ENCODE data around the gene SLN. TPM values are rescaled to one million over a fixed set of nuclear protein-coding genes. Genes with fewer than 3 reads are reported as not detected.

Gene SLN
- total RNA-seq, 3 donors from 2014 or later, result not detected

DNA sequence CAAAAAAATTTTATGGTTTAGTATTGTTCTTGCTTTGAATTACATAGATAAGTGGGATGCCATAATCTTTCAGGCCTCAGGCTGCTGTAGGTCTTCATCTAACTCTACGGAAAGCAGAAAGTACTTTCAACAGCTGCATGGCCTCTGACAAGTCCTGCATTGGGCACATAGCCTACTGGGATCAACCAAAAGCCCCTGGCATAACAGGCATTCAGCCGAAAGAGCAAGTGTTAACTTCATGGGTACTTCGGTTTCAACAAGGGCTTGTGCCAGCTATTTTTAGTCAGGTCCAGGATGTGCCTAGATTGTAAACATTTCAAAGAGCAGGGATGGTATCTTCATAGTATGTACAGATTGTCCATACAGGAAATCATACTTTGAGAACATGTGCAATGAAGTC lies 3.1 kb downstream of the SLN start:
- H3K27me3 ChIP-seq, result no peaks in the 10 kb centered on the region
- no peak for TF ChIP-seq POLR2A (IDR thresholded peaks at IDR 0.05)
- TF ChIP-seq, protein P1, sequence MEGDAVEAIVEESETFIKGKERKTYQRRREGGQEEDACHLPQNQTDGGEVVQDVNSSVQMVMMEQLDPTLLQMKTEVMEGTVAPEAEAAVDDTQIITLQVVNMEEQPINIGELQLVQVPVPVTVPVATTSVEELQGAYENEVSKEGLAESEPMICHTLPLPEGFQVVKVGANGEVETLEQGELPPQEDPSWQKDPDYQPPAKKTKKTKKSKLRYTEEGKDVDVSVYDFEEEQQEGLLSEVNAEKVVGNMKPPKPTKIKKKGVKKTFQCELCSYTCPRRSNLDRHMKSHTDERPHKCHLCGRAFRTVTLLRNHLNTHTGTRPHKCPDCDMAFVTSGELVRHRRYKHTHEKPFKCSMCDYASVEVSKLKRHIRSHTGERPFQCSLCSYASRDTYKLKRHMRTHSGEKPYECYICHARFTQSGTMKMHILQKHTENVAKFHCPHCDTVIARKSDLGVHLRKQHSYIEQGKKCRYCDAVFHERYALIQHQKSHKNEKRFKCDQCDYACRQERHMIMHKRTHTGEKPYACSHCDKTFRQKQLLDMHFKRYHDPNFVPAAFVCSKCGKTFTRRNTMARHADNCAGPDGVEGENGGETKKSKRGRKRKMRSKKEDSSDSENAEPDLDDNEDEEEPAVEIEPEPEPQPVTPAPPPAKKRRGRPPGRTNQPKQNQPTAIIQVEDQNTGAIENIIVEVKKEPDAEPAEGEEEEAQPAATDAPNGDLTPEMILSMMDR (IDR thresholded peaks at IDR 0.05), result no peak
- TF ChIP-seq POLR2AphosphoS5 (IDR thresholded peaks at IDR 0.05), result no peak
- H3K27ac ChIP-seq, result no peak overlapping the region
- no peaks in the 10 kb centered on the region for H3K9me3 ChIP-seq
- no peak for DNase-seq (ENCODE audit: low spot score in 2 of 2)
- no peaks in the 10 kb centered on the region for H3K4me1 ChIP-seq
- H3K4me3 ChIP-seq, result no peak overlapping the region
- H3K36me3 ChIP-seq, result no peaks in the 10 kb centered on the region
- intact Hi-C loops (cut with DNase I; ENCODE audit: low total_unique reads), result no loop called here

DNA sequence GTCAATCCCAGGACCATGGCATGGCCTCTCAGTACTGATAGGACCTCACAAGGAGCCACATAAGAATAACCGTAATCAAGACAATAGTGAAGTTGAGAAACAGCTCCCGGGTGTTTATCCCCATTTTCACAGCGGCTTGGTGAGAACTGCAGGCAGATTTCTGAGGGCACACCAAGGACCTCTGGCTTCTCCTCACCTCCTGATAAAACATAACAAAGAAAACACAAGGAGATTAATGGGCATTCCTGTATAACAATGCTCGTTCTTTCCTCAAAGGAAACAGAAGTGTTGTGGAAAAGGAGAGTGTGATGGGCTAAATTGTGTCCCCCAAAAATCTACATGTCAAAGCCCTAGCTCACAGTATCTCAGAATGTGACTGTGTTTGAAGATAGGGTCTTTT lies 4.0 kb downstream of the SLN start:
- H3K4me1 ChIP-seq, result no peaks in the 10 kb centered on the region
- no peak overlapping the region for H3K4me3 ChIP-seq
- no peaks in the 10 kb centered on the region for H3K36me3 ChIP-seq
- intact Hi-C loops (cut with DNase I; ENCODE audit: low total_unique reads), result no loop called here
- no peak overlapping the region for H3K27ac ChIP-seq
- TF ChIP-seq POLR2A (IDR thresholded peaks at IDR 0.05) (no peak), POLR2AphosphoS5 (IDR thresholded peaks at IDR 0.05) (no peak)
- TF ChIP-seq, protein P1 (IDR thresholded peaks at IDR 0.05), result no peak
- no peak for DNase-seq (ENCODE audit: low spot score in 2 of 2)
- H3K9me3 ChIP-seq, result no peaks in the 10 kb centered on the region
- no peaks in the 10 kb centered on the region for H3K27me3 ChIP-seq

DNA sequence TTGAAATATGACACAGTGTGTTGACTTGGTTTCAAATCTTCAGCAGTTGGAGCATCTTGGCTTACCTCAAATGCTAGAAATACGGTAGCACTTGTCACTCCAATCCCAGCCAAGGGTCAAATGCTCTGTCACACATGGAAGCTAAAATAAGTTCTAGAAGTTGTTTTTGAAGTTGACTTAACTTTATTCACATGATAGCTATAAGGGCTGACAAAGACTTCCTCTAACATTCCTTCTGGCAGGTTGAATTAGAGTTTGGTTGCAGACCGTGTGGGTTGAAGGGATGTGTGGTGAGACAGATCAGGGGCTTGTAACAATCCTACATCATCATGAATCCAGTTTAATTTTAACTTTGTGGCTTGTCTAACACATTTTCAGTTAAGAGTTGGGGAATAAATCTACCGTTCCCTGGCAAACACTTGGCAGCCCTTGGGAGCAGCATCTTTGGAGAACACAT lies 4.6 kb downstream of the SLN start:
- no peak overlapping the region for H3K27ac ChIP-seq
- TF ChIP-seq POLR2AphosphoS5 (IDR thresholded peaks at IDR 0.05) (no peak), POLR2A (IDR thresholded peaks at IDR 0.05) (no peak)
- TF ChIP-seq, protein P1 (IDR thresholded peaks at IDR 0.05), result no peak
- intact Hi-C loops (cut with DNase I; ENCODE audit: low total_unique reads), result no loop called here
- no peaks in the 10 kb centered on the region for H3K27me3 ChIP-seq
- H3K9me3 ChIP-seq, result no peaks in the 10 kb centered on the region
- no peak overlapping the region for H3K4me3 ChIP-seq
- no peaks in the 10 kb centered on the region for H3K36me3 ChIP-seq
- no peaks in the 10 kb centered on the region for H3K4me1 ChIP-seq
- no peak for DNase-seq (ENCODE audit: low spot score in 2 of 2)

DNA sequence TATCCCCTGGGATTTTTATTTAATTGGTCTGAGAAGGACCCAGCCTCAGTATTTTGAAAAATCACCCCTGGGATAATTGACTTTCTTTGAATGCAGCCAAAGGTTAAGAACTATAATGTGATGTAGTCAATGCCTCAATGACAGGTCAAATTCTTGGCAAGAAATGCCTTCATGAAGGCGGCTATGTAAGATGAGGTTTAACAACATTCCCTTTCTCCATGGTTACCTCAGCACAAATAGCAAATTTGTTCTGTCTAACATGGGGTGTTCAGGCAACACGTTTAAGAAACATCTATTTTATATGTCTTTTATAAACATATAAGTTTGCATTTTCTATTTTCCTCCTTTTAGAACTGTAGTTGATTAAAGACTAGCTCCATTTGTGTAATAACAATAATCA lies 5.3 kb downstream of the SLN start:
- Histone ChIP-seq H3K36me3 (no peaks in the 10 kb centered on the region), H3K9me3 (no peaks in the 10 kb centered on the region)
- TF ChIP-seq POLR2A (IDR thresholded peaks at IDR 0.05) (no peak), POLR2AphosphoS5 (IDR thresholded peaks at IDR 0.05) (no peak)
- TF ChIP-seq, protein P1 (IDR thresholded peaks at IDR 0.05), result no peak

DNA sequence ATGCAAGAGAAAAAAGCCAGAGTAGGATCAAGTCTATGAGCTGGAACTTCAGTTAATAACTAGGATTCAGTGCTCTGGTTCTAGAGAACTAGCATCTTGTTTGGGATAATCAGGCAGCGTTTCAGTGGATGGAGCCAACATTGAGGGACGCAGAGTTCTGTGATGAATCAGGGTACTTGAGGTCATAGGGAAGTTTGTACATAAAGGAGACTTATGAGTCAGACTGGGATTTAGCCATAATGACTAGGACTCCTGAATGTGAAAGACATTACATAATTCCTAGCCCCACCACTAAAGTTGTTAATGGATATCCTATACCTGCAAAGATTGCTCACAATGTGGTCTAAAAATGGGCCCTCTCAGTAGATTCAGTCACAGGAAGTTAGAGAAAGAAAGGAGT lies 6.8 kb downstream of the SLN start:
- intact Hi-C loops (cut with DNase I; ENCODE audit: low total_unique reads), result no loop called here
- TF ChIP-seq POLR2AphosphoS5 (IDR thresholded peaks at IDR 0.05) (no peak), POLR2A (IDR thresholded peaks at IDR 0.05) (no peak)
- TF ChIP-seq, protein P1 (IDR thresholded peaks at IDR 0.05), result no peak

More for the DNA sequence above, 5.3 kb downstream of the SLN start:
- Histone ChIP-seq H3K27me3 (no peaks in the 10 kb centered on the region), H3K4me1 (no peaks in the 10 kb centered on the region), H3K4me3 (no peak overlapping the region), H3K27ac (no peak overlapping the region)
- intact Hi-C loops (cut with DNase I; ENCODE audit: low total_unique reads), result no loop called here
- no peak for DNase-seq (ENCODE audit: low spot score in 2 of 2)

More for the DNA sequence above, 6.8 kb downstream of the SLN start:
- Histone ChIP-seq H3K4me3 (no peak overlapping the region), H3K36me3 (no peaks in the 10 kb centered on the region), H3K9me3 (no peaks in the 10 kb centered on the region), H3K4me1 (no peaks in the 10 kb centered on the region), H3K27ac (no peak overlapping the region), H3K27me3 (no peaks in the 10 kb centered on the region)
- no peak for DNase-seq (ENCODE audit: low spot score in 2 of 2)

Data from breast epithelium (tissue), 4 donors.